SK-N-SH (cell line): ENCODE data around the gene PBX4.

Source experiments
- CTCF ChIP-seq: fragments of 200-600 bp; sonication (generic); IDR thresholded peaks from 2 replicates; pipeline ENCODE4 v1.6.1; 2017; ENCODE audit warnings: antibody characterized with exemption, mild to moderate bottlenecking, moderate library complexity
- FOXM1 ChIP-seq: IDR thresholded peaks from 2 replicates; pipeline ENCODE4 v1.4.0; 2012; ENCODE audit warnings: low read depth, mild to moderate bottlenecking
- JUND ChIP-seq: IDR thresholded peaks from 2 replicates; pipeline ENCODE4 v1.4.0; 2012
- MEF2A ChIP-seq: IDR thresholded peaks from 2 replicates; pipeline ENCODE4 v1.4.0; 2012; ENCODE audit warnings: low read depth, borderline replicate concordance
- POLR2AphosphoS5 ChIP-seq: IDR thresholded peaks from 2 replicates; pipeline ENCODE4 v1.6.1; 2012; ENCODE audit warnings: low read depth, low read length
- RAD21 ChIP-seq: IDR thresholded peaks from 2 replicates; pipeline ENCODE4 v1.6.1; 2012; ENCODE audit warnings: mild to moderate bottlenecking, low read length
- RCOR1 ChIP-seq: fragments of 150-350 bp; IDR thresholded peaks from 2 replicates; pipeline ENCODE4 v1.6.1; 2017; ENCODE audit warnings: antibody characterized with exemption, low read length
- REST ChIP-seq: IDR thresholded peaks from 2 replicates; pipeline ENCODE4 v1.6.1; 2012; ENCODE audit warnings: mild to moderate bottlenecking, low read depth, low read length, moderate library complexity
- SMC3 ChIP-seq: IDR thresholded peaks from 2 replicates; pipeline ENCODE4 v1.6.1; 2012; ENCODE audit warnings: low read depth, low read length, improper control_type of control experiment
- TAF1 ChIP-seq: IDR thresholded peaks from 2 replicates; pipeline ENCODE4 v1.6.1; 2012; ENCODE audit warnings: low read depth, mild to moderate bottlenecking, low read length, moderate library complexity, borderline replicate concordance
- USF1 ChIP-seq: IDR thresholded peaks from 2 replicates; pipeline ENCODE4 v1.4.0; 2012; ENCODE audit warnings: low read depth, borderline replicate concordance
- USF2 ChIP-seq: fragments of 150-350 bp; IDR thresholded peaks from 2 replicates; pipeline ENCODE4 v1.6.1; 2017; ENCODE audit warnings: antibody characterized with exemption, low read length, low read depth, borderline replicate concordance

- TF ChIP-seq TAF1 (no peak), CTCF (no peak), POLR2AphosphoS5 (no peak), USF2 (no peak), RAD21 (no peak), USF1 (no peak), SMC3 (no peak), REST (no peak), MEF2A (no peak), JUND (no peak), RCOR1 (no peak), FOXM1 (no peak)
These were observed 35.2 kb upstream of the PBX4 start for GRCh38 chr19:19653597-19654147.
